ENCODE data around the gene IRF6. TPM values are rescaled to one million over a fixed set of nuclear protein-coding genes. Genes with fewer than 3 reads are reported as not detected.

Gene IRF6
- total RNA-seq, 2 donors from 2014 or later, result 3.9 to 4.1 TPM

DNA sequence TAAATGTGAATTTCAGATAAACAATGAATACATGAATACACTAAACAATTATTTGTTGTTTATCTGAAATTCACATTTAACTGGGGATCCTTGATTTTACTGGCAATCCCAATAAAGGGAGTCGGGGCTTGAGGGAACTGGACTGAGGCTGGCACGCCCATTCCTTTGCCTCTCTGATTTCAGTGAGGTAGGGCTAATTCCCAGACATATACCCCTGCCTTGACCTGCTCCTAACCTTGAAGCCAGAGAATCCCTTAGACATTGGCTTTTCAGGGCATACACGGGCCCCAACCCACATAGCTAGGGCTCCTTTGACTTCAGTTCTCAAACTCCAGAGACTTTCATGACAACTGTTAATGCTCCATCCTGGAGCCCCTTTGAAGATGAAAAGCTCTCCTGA, 11.0 kb upstream of the IRF6 start:
- no peak for DNase-seq (ENCODE audit: low spot score)
- Histone ChIP-seq H3K27ac (no peak overlapping the region), H3K4me1 (ENCODE audit: control insufficient read depth in 1 of 2, low read depth in 2 of 2) (no peaks in the 10 kb centered on the region), H3K36me3 (no peaks in the 10 kb centered on the region), H3K4me3 (no peak overlapping the region), H3K27me3 (replicated peaks; ENCODE audit: insufficient read depth) (no peaks in the 10 kb centered on the region), H3K9me3 (no peaks in the 10 kb centered on the region)
- no peak for ATAC-seq (ENCODE audit: insufficient number of reproducible peaks, low FRiP score, low read depth)
- TF ChIP-seq, protein P1, sequence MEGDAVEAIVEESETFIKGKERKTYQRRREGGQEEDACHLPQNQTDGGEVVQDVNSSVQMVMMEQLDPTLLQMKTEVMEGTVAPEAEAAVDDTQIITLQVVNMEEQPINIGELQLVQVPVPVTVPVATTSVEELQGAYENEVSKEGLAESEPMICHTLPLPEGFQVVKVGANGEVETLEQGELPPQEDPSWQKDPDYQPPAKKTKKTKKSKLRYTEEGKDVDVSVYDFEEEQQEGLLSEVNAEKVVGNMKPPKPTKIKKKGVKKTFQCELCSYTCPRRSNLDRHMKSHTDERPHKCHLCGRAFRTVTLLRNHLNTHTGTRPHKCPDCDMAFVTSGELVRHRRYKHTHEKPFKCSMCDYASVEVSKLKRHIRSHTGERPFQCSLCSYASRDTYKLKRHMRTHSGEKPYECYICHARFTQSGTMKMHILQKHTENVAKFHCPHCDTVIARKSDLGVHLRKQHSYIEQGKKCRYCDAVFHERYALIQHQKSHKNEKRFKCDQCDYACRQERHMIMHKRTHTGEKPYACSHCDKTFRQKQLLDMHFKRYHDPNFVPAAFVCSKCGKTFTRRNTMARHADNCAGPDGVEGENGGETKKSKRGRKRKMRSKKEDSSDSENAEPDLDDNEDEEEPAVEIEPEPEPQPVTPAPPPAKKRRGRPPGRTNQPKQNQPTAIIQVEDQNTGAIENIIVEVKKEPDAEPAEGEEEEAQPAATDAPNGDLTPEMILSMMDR (IDR thresholded peaks at IDR 0.05), result no peak

DNA sequence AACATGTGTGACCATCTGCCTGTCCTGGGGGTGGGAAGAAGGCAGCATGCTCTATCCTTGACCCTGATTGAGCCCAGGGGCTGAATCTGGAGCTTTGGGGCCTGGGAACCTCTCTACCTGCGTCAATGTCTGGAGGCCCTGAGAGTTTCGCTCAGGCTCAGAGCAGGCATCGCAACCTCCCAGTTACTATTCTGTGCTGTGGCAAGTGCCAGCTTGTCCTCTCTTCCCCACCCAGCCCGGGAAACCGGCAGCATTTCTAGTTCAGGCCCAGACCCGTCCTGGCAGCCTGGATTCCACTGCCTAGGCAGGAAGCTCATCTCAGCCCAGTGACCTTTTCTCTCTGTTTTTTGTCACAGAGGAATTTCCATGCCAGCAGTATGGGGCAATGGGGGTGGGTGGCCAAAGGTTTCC, 10.0 kb upstream of the IRF6 start:
- ATAC-seq (ENCODE audit: insufficient number of reproducible peaks, low FRiP score, low read depth) (no peak), DNase-seq (ENCODE audit: low spot score) (no peak)
- Histone ChIP-seq H3K27ac (no peak overlapping the region), H3K36me3 (no peaks in the 10 kb centered on the region), H3K9me3 (no peaks in the 10 kb centered on the region), H3K27me3 (replicated peaks; ENCODE audit: insufficient read depth) (no peaks in the 10 kb centered on the region), H3K4me1 (ENCODE audit: control insufficient read depth in 1 of 2, low read depth in 2 of 2) (no peaks in the 10 kb centered on the region), H3K4me3 (no peak overlapping the region)
- TF ChIP-seq, protein P1 (IDR thresholded peaks at IDR 0.05), result no peak

DNA sequence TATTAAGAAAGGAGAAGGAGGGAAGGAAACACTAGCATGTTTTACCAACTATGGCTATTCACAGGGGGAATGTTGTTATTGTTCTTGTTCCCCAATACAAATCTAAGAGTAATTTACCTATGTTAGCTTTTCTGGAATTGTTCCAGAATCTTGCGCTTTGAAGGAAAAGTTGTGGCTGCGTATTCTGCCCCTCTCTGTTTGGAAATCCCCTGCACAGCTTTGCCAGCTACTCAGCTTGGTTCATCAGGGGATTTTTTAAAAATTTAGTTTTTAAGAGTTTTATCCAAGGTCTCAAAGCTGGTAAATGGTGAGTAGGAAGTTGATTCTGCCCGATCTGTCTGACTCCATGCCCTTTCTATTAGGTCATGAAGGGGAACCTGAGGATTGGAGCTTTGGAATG, 9.5 kb upstream of the IRF6 start:
- TF ChIP-seq, protein P1 (IDR thresholded peaks at IDR 0.05), result no peak
- DNase-seq (ENCODE audit: low spot score) (no peak), ATAC-seq (ENCODE audit: insufficient number of reproducible peaks, low FRiP score, low read depth) (no peak)
- H3K4me3 ChIP-seq, result no peak overlapping the region
- H3K4me1 ChIP-seq (ENCODE audit: control insufficient read depth in 1 of 2, low read depth in 2 of 2), result no peaks in the 10 kb centered on the region
- H3K36me3 ChIP-seq, result no peaks in the 10 kb centered on the region
- H3K27me3 ChIP-seq (replicated peaks; ENCODE audit: insufficient read depth), result no peaks in the 10 kb centered on the region
- H3K9me3 ChIP-seq, result no peaks in the 10 kb centered on the region
- H3K27ac ChIP-seq, result no peak overlapping the region

DNA sequence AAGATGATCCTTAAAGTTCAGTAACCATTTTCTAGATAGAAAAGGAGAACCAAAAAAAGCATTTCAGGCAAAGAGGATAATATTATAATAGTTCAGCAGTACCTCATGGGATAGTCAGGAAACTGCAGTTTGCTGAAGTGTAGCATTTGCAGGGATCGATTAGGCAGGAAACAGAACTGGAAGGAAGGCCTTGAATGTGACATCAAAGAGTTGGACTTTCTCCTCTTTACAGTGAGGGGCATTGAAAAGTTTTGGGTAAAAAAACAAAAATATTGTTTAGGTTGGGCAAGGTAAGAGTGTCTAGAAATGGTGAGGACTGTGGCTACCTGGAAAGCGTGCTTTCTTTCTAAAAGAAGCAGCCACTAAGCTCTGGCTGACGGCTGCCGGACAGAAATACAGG, 8.0 kb upstream of the IRF6 start:
- H3K4me1 ChIP-seq (ENCODE audit: control insufficient read depth in 1 of 2, low read depth in 2 of 2), result no peaks in the 10 kb centered on the region
- TF ChIP-seq, protein P1 (IDR thresholded peaks at IDR 0.05), result no peak
- no peaks in the 10 kb centered on the region for H3K9me3 ChIP-seq
- no peak for DNase-seq (ENCODE audit: low spot score)
- H3K27ac ChIP-seq, result no peak overlapping the region
- no peaks in the 10 kb centered on the region for H3K27me3 ChIP-seq (replicated peaks; ENCODE audit: insufficient read depth)
- no peaks in the 10 kb centered on the region for H3K36me3 ChIP-seq
- no peak for ATAC-seq (ENCODE audit: insufficient number of reproducible peaks, low FRiP score, low read depth)
- H3K4me3 ChIP-seq, result no peak overlapping the region

DNA sequence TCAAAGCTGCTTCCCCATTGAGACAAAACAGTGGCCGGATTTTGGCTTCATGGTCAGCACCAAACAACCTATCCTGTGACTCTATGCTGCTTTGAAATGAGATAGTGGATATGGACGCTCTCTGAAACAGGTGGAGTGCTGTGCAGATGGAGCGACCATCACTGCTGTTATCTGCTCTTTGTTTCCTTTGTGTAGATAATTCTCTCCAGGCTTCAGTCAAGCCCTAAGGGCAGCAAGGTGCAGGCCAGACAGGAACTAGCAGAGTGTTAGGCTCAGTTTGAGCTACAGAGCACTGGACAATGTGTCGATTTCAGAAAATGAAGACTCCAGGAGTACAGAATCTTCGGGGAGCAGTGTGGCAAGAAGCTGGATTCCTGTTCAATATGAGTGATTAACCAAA, 4.8 kb upstream of the IRF6 start:
- DNase-seq (ENCODE audit: low spot score) (no peak), ATAC-seq (ENCODE audit: insufficient number of reproducible peaks, low FRiP score, low read depth) (no peak)
- Histone ChIP-seq H3K4me3 (no peak overlapping the region), H3K27ac (no peak overlapping the region), H3K4me1 (ENCODE audit: control insufficient read depth in 1 of 2, low read depth in 2 of 2) (peaks cover 0 to 7% of the 10 kb centered on the region in 2 donors), H3K36me3 (no peaks in the 10 kb centered on the region), H3K9me3 (no peaks in the 10 kb centered on the region), H3K27me3 (replicated peaks; ENCODE audit: insufficient read depth) (no peaks in the 10 kb centered on the region)
- TF ChIP-seq, protein P1 (IDR thresholded peaks at IDR 0.05), result no peak
